Measurements from ENCODE around the gene ANKH.

The ANKH gene

DNA sequence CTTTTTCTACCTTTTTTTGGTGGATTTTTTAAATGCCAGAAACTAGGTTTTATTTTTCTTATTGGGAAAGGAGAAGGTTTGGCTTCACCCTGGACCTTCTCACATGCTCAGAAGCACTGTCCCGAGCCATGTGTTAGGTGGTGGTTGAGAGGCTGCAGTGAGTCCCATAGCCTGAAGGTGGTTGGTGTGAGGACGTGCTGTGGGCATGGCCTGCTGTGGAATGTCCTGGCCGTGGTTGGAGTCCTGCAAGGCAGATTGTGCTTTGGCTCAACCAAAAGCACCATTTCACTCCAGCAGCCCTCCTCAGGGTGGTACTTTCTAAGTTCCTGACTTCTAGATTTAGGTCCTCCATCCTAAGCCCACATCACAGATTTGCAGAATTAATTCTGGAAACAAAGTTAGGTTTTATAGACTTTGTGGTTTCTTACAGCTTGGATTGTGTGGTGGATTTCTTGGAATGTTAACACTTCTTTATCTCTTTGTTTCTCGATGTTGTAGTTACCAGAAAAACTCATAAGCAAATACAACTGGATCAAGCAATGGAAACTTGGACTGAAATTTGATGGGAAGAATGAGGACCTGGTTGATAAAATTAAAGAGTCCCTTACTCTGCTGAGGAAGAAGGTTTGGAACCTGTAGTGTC, 184.4 kb downstream of the ANKH start:
- no peak for DNase-seq (ENCODE audit: low read depth, low spot score)

DNA sequence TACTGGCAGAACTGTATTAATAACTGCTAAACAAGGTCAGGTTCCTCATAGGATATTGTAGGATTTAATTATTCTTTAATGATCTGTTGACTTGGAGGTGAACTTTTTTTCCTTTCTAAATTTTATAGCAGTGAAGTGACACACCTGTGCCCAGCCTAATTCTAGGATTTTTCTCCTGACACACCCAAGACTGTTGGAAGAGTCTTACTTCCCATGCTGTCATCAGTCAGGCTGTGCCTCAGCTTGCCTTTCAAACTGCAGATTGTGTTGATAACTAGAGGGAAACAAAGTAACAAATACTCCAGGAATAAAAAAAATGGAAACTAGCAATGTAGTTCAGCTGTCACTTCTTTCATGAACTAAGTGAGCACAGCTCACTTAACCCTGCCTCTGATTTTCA, 185.1 kb downstream of the ANKH start:
- no peak for DNase-seq (ENCODE audit: low read depth, low spot score)

DNA sequence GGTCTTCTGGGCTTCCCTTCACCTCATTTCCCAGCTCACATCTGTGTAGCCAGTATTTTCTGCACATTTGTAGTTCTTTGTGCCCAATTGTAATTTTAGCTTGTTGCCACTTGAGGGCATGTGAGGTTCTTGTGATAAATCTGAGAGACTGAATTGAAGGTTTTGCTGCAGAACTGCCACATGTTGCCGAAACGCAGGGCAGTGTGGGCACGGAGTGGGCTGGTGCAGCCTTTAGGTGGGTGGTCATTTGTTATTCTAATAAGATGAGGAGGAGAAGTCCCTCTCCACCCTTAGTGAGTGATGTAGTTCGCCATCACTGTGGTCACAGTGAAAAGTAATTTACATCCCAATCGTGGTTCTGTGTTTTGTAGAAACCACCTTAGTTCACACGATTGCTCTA, 185.8 kb downstream of the ANKH start:
- DNase-seq (ENCODE audit: low read depth, low spot score): no peak

GRCh38 chr5:14684757-14685156, 186.8 kb downstream of the ANKH start:
- DNase-seq (ENCODE audit: low read depth, low spot score): no peak

DNA sequence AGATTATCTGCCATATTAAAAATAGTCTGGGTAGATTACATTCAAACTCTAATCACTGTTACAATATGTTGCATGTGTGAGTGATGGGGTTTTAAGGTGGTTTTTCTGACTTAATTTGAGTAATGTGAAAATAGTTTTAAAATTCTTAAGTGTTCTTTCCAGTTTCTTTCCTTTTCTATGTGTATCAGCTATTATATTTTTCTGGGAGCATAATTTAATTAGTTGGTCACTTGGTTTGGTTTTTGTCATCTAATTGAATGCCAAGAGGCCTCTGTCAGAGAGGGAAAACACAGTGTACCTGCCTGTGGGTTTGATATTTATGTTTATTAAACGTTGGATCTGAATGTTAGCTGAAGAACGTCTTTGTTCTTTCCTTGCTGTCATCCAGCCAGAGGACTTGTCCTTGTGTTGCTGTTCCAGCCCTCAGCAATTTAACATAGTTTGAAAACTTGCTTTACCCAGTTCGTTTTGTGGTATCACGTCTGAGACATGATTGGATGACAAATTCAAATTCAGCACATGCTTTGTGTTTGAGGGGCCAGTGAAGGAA, 187.6 kb downstream of the ANKH start:
- DNase-seq (ENCODE audit: low read depth, low spot score): no peak

- DNase-seq (ENCODE audit: low read depth, low spot score): no peak
Measured at GRCh38 chr5:14681236-14681752, 190.3 kb downstream of the ANKH start.

GRCh38 chr5:14679595-14679994, 192.0 kb downstream of the ANKH start:
- DNase-seq (ENCODE audit: low read depth, low spot score): no peak

DNA sequence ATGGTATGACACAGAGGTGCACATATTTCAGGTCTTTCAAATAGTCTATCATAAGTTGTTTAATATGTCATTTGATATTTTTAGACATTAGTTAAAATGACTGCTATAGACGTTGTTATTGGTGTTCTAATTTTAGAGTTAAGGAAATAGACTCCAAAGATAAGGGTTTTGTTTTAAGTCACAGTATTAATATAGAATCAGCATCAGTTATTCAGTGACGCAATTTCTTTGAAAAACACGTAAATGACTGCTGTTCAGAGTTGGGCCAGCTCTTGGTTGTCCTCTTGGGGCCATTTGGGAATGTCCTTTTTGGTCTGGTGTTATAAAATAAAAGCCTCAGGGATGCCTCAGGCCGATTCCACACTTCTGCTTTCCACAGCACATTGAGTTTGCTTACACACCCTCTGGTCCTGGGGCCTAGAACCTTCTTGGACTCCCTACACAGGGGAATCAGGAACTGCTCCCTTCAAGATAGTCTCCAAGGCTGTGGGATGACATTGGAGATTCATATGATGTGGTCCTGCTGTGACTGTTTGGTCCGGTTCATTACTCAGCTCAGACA, 192.7 kb downstream of the ANKH start:
- DNase-seq (ENCODE audit: low read depth, low spot score): no peak

- no peak for DNase-seq (ENCODE audit: low read depth, low spot score)
Measured at GRCh38 chr5:14676320-14676719, 195.3 kb downstream of the ANKH start.

GRCh38 chr5:14675865-14676300, 195.7 kb downstream of the ANKH start:
- DNase-seq (ENCODE audit: low read depth, low spot score): no peak

- DNase-seq (ENCODE audit: low read depth, low spot score): no peak
Measured at GRCh38 chr5:14674983-14675854, 196.4 kb downstream of the ANKH start.

DNA sequence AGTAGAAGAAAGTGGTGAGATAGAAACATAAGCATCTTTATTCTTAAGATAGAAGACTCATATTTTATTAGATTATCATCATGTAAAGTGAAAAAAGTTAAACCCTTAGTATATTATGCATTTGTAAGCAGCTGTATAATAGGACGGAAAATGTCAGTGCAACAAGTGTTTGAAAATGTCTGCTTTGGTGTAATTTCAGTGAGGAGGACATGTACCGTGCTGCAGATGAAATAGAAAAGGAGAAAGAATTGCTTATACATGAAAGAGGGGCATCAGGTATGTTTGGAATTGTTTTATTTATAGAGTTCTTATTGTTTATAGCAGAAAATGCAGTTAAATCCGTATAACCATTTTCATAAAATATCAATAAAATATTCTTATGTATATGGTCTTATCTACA, 198.1 kb downstream of the ANKH start:
- no peak for DNase-seq (ENCODE audit: low read depth, low spot score)

GRCh38 chr5:14672484-14673394, 198.8 kb downstream of the ANKH start:
- DNase-seq (ENCODE audit: low read depth, low spot score): no peak

DNA sequence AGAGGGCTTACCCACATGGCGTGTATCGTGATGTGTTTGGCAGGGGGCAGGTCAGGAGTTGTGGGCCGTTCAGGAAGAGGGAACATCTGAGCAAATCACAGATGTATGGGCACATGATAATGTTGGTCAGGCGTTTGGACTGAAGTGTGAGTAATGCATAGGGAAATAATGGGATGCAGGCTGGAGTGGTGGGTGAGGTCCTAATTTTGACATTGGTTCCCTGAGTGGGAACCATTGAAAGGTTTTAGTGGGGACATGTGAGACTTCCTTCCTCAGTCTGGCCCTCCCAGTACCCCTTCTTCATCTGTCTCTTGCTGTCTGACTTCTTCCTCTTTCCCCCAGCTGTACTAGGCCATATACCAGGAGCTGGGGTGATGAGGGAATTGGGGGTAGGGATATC, 199.5 kb downstream of the ANKH start:
- no peak for DNase-seq (ENCODE audit: low read depth, low spot score)

DNA sequence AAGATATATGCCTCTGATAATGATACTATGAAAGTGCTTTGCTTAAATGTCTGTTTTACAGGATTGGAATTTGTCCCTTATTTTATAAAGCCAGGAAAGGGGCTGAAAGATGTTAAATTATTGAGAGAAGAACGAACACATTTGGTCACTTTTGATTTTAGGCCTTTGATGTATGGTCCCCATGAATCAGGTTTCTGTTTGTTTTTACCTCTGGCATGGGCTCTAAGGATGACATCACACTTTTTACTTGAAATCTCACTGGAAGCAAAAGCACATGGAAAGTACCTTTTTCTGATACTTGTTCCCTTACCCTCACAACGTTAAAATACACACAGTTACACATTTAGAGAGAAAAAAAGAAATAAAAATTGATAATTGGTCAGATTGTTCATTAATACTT, 200.2 kb downstream of the ANKH start:
- no peak for DNase-seq (ENCODE audit: low read depth, low spot score)

DNA sequence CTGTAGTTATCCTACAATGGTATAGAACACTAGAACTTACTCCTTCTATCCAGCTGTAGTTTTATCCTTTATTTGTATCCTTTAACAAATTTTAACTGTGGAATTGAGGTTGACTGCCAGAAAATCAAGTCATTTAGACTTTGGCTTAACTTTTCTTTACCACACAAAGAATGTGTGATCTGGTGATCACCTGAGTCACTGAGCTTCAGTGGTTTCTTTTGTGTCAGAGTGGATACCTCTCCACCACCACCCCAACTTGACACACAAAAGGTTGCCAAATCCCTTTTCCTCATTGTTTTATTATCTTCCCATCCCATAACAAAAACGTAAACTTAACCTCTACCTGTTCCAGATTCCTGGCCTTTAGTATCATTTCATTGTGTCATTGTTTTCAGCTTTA, 201.6 kb downstream of the ANKH start:
- DNase-seq (ENCODE audit: low read depth, low spot score): no peak

GRCh38 chr5:14669415-14669814, 202.2 kb downstream of the ANKH start:
- DNase-seq (ENCODE audit: low read depth, low spot score): no peak

DNA sequence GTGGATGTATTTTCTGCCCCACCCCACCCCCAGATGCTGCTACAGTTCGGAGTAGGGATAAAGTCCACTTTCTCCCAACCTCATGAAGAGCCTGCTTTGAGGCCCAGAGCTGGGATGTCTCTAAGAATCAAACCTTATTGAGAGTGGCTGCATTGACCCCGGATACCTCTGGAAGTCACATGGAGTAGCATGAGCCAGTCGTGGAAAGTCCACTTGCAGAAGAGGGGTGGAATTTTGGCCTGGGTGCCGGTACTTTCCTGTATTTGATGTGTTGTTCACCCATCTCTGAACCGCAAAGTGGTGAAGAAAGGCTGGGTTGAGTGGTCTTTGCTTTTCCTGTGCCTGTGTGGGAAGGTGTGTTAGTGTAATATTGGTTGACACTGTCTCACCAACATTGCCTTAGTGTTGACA, 203.4 kb downstream of the ANKH start:
- no peak for DNase-seq (ENCODE audit: low read depth, low spot score)

DNA sequence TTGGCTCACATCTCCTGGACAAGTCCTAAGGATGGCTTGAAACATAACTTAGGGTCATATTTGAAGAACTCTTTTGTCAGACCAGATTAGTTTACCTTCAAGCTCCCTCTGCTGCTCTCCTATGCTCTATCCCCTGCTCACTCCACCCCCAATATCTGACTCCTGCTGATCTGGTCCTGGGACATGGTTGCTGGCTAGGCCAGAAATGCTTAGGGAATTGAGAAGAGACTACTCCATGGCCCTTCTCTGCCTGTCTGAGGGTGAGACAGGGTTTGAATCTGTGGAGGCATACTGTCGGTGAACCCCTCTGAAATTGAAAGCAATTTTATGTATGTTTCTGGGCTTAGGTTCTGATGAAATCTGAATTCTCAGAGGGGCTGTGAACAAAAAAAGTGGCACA, 203.8 kb downstream of the ANKH start:
- DNase-seq (ENCODE audit: low read depth, low spot score): no peak

- no peak for DNase-seq (ENCODE audit: low read depth, low spot score)
Measured at GRCh38 chr5:14667290-14667689, 204.3 kb downstream of the ANKH start.

DNA sequence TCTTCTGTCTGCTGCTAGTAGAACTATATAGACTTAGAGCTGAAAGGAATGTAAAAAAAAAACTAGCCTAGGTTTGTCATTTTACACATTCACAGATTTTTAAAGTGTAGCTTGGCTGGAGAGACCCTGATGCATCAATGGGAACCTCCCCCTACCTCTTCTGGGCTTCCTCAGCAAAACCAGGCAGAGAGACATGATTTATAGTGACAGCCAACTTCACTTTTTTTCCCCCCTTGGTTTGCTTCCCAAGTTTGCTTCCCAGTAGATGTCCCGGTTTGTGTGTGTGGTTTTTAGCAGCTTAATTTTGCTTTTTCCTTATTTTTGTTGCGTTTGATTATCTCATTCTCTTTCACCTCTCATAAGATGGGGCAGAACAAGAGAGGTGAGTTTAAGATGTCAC, 205.2 kb downstream of the ANKH start:
- no peak for DNase-seq (ENCODE audit: low read depth, low spot score)
